Epidermal melanocyte (primary cell): ENCODE data around the gene GTPBP1.

Experiments used
- DNase-seq: peaks from one replicate; pipeline ENCODE4 v3.0.0; 2011; ENCODE audit warnings: low spot score; ENCODE audit not compliant: insufficient read length

The GTPBP1 gene

GRCh38 chr22:38724926-38725571 is 19.3 kb downstream of the GTPBP1 start:
- DNase-seq = no peak

GRCh38 chr22:38725900-38726655 is 20.3 kb downstream of the GTPBP1 start:
- no peak for DNase-seq

- no peak for DNase-seq
These were observed 21.4 kb downstream of the GTPBP1 start for GRCh38 chr22:38727123-38727522.

GRCh38 chr22:38727530-38728451 is 22.0 kb downstream of the GTPBP1 start:
- no peak for DNase-seq

- no peak for DNase-seq
These were observed 23.4 kb downstream of the GTPBP1 start for GRCh38 chr22:38728871-38729796.

- DNase-seq = no peak
These were observed 24.2 kb downstream of the GTPBP1 start for GRCh38 chr22:38729946-38730345.

- DNase-seq = no peak
These were observed 24.7 kb downstream of the GTPBP1 start for GRCh38 chr22:38730411-38730871.

GRCh38 chr22:38731703-38732161 is 26.0 kb downstream of the GTPBP1 start:
- no peak for DNase-seq

GRCh38 chr22:38732251-38732815 is 26.6 kb downstream of the GTPBP1 start:
- DNase-seq = no peak

GRCh38 chr22:38733329-38733723 is 27.6 kb downstream of the GTPBP1 start:
- DNase-seq = no peak

- no peak for DNase-seq
These were observed 28.1 kb downstream of the GTPBP1 start for GRCh38 chr22:38733724-38734381.

- no peak for DNase-seq
These were observed 28.8 kb downstream of the GTPBP1 start for GRCh38 chr22:38734421-38735100.

- no peak for DNase-seq
These were observed 29.4 kb downstream of the GTPBP1 start for GRCh38 chr22:38735126-38735464.

- DNase-seq = no peak
These were observed 29.9 kb downstream of the GTPBP1 start for GRCh38 chr22:38735465-38736256.

- DNase-seq = no peak
These were observed 30.5 kb downstream of the GTPBP1 start for GRCh38 chr22:38736257-38736570.

GRCh38 chr22:38737302-38738060 is 31.7 kb downstream of the GTPBP1 start:
- DNase-seq = no peak

- no peak for DNase-seq
These were observed 32.8 kb downstream of the GTPBP1 start for GRCh38 chr22:38738475-38739070.
